GM18505 (cell line): ENCODE results near the gene ERLIN1.
A peak's percentile ranks its signal among the peaks of the same experiment; 100 is the strongest.

ENCODE experiments used
- ATAC-seq: cut with Tn5 transposase; IDR thresholded peaks from one replicate; pipeline ENCODE4 v1.9.1; 2021; ENCODE audit not compliant: unreplicated experiment
- POLR2A ChIP-seq: IDR thresholded peaks from 4 replicates; pipeline ENCODE4 v1.6.1; 2011; ENCODE audit warnings: borderline replicate concordance; ENCODE audit not compliant: insufficient read depth, insufficient read length; ENCODE audit errors: extremely low read depth

ERLIN1 gene

DNA sequence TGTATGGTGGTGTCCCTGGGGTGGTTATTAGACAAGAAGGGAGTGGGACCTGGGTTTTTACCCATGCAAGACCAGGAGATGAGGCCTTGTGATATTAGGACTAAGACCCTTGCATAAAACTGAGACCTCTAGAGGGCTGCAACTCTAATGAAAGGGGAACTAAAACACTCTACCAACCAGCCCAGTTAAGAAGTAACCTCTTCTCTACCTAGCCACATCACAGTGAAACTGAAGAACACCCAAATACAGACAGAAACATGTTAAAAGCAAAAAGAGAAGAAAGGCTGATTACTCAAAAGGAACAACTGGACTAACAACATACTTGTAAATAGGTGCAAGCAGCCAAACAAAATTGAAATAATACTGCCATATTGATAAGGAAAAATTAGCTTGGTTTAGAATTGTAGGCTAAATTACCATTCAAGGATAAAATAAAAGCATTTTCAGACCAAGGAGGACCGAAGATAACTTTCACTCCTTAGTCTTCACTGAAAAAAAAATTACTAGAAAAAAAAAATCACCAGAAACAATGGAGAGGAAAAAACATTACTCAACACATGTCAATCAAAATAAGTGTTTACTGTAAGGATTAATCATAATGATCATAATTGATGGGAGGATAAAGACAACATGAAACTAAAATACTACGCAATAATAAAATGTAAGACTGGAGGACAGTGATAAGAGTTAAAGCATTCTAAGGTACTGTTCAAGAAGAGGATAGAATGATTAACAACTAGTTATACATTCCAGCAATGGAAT lies 27.6 kb downstream of the ERLIN1 start:
- peak; percentile 85 for ATAC-seq
- no peak for TF ChIP-seq POLR2A

DNA sequence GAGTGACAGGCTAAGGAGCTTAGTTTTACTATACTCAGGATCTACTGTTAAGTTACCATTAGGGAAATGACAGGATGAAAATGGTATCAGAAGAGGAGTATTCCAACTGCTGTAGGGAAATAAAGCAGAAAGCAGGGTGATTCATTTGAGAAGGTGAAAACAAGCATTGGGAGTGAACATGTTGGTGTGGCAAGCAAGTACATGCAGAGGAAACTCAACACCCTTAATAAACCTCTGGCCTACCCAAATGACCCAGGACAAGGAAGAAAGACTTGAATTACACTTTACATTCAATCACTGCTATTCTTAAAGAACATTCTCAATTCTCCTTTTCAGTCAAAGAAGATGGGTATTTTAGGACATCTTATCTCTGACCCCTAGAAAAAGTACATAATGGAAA lies 28.7 kb downstream of the ERLIN1 start:
- TF ChIP-seq POLR2A, result no peak
- ATAC-seq, result no peak

DNA sequence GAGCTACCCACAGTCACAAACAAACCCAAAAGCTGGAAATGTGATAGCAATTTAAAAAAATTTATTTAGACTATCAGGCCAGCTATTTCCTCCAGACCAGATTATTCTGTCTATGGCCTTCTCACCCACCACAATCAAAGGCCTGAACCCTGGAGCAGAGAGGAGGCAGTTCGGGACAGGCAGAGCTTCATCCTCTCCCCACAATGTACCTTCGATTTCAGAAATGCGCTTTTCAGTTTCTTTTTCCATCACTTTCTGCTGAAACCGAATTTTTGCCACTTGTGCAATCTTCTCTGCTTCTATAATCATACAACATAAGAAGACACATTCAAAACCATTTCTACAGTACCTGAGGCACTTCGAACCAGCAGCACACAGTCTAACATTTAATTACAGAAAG lies 29.9 kb downstream of the ERLIN1 start:
- no peak for ATAC-seq

DNA sequence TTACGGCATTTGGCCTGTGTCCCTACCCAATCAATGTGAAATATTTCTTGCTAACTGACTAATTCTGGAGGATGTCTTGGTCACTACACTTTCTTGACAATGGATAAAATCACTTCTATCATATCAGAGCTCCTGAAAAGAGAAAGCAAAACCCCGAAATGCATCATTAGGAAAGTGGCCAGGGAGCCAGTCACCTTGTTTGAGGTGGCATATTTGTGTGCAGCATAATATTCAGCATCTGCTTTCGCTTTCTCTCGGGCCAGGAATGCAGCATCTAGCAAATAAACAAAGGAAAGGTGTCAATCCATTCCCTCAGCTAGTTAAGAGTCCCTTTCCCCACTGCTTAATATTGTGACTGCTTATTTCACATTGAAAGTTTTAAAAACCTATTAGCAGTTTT lies 31.2 kb downstream of the ERLIN1 start:
- TF ChIP-seq POLR2A, result no peak
- no peak for ATAC-seq

More for the DNA sequence above, 29.9 kb downstream of the ERLIN1 start:
- no peak for TF ChIP-seq POLR2A

DNA sequence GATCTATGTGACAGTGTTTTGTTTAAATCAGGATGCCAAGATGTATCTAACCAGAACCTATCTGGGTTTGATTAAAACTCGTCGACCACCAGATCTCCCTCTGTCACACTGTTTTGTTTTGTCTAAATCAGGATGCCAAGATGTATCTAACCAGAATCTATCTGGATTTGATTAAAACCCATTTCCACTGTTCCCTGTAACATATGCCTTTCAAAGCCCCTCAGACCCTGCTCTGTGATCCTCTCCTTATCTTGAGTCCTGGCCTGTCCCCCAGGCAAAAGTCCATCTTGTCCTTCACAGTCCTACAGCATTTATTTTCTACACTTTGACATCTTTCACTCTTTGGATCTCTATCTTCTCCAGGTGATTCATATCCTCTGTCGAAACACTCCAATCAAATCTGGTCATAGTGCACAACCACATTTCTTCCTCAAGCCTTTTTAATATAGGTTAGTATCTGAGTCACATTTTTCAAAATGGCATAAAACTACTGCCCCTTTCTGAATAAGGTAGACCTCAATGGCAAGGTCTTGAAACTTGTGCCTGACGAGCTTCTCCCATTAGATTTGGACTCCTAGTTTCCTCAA lies 32.5 kb downstream of the ERLIN1 start:
- TF ChIP-seq POLR2A, result no peak
- ATAC-seq, result no peak

DNA sequence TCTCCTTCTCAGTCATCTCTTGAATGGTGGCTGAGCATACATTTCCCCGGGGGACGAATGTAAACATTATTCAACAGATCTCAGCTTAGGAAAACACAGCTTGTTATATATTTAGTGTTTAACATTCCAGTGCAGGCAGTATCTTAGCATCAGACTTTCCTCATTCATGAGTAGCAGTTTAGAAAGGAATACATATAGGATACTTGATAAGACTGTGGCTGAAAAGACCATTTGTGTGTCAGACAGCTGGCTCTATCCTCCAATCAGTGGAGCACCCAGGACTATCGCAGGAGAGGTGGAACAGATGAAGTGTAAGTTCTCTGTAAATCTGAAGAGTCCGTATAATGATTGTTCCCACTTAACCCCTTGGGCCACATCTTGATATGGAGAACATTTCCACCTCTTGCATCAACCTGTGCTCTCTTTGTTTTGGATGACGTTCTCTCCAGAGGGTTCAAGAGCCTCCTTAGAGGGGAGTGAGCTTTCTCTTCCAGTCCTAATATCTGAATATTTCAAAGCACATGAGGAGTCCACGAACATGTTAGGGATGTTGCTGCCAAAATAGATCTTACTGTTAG lies 34.0 kb downstream of the ERLIN1 start:
- ATAC-seq, result no peak

DNA sequence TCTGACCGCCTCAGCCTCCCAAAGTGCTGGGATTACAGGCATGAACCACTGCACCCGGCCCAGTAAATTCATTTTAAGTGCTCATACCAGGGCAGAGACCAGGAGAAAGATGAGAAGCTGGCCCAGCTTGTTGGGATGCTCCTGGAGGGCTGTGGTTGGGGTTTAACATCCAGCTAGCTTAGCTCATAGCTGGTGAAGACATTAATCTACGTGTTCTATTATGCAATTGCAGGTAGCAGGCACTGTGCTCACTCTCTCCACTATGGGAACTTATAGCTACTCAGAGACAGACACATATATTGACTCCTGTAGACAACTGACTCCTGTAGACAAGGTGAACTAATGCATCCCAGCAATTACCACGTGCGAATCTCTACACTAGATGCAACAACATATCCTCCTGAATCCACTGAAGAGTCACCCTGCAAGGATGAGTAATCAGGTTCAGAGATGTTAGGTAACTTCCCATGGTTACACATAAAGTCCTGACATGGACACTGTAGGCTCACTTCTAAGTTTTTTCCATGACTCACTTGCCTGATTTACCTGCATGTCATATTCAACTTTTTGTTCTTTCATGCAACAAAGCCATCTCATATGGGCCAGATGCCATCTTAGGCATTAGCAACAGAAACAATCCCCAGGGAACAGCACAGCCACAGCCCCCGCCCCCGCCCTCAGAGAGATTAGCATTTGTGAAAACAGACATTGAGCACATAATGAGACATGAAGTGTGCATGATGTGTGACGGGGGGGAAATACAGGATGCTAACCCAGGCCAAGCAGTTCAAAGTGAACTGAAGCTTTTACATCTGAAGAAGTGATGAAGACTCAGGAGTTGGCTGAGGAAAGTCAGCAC lies 37.2 kb downstream of the ERLIN1 start:
- TF ChIP-seq POLR2A, result no peak
- ATAC-seq, result peak; percentile 56

More for the DNA sequence above, 34.0 kb downstream of the ERLIN1 start:
- no peak for TF ChIP-seq POLR2A

DNA sequence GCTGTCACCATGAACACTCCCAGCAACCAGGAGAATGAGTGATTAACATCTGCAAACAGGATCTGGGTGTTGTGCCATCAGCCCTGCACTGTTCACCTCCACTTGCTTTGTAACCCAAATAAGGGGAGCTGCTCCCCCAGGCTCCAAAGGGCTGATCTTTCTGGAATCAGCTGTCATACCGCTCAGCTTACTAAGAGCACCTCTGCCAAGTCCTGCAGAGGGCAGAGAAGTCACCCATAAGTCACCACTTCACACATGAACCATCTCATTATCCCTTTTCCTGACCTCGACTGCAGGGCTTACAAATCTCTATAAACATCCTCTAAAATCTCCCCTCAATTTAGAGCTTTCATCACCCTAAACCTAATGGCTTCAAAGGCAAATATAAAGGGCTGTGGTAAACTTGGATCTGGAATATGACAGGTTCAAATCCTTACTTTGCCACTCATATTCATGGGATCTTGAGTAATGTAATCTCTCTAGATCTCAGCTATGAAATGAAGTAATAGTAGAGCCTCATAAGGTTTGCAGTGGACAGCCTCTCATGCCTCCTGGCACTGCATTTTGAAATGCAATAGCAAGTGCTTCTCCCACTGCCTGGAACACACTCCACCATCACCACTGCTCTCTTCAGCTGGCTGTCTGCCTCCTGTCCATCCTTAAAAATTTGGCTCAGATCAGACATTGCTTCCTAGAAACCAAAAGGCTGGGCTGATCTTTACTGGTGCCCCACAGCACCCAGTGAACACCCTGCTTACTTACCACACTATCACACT lies 38.8 kb downstream of the ERLIN1 start:
- no peak for ATAC-seq
- TF ChIP-seq POLR2A, result no peak

DNA sequence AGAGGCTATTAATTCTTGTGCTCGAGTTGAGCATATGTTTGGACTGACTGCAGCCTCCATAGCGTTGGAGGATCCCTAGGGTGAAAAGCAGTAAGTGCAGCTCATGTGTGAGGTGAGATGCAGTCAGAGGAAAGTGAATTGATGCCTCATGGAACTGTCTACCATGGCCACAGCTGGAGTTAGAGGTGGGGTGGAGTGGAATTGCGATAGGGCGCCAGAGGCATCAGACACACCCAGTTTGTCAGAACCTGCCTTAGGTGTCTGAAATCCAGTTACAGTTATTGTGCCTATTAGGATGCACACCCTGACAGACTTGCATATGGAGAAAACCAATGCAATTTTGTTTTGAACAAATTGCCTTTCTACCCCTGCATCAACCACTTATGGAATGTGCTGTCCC lies 39.4 kb downstream of the ERLIN1 start:
- ATAC-seq, result no peak
- no peak for TF ChIP-seq POLR2A

DNA sequence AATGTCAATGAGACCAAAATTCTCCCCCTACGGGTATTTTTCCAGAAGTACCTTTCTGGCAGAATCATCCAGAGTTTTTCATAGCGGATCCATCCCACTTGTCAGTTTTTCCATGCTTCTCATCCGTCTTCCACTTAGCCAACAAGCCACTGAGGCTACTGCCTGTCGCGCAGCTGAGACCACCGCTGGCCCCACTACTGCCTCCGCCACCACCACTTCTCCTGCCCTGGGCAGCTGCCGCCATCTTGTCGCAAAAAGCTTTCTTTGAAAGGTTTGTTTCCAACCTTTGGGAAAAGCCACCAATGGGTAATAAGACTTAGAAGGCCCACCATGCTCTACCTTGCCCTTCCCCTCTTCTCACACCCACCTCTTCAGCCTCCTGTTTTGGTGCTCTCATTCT lies 42.1 kb downstream of the ERLIN1 start:
- TF ChIP-seq POLR2A, result no peak

DNA sequence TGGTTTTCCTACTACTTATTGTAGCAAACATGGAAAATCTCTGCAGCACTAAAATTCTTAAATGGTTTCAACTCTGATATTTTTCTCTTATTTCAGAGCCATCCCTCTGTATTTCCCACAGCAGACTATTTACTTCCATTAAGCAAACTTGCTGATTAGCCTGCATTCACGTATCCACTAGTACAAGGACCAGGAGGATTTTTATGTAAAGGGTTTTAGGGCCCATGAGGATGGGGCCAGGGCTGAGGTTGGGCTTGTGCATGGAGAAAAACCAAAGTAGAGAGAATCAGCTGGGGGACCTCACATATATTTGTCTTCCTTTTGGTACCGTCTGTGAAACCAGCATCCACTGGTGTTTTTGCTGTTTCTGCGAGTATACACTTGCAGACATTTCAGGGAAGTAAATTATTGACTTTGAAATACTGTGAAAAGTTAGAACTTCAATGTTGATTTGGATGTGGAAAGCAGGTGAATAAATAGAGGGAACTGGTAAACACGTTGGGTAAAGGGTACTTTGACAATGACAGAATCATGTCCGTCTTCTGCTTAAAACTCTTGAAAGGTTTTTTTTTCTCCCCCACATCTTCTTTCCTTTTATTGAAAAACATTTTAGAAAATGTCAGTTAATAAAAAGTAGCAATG lies 44.3 kb downstream of the ERLIN1 start:
- TF ChIP-seq POLR2A, result no peak
- ATAC-seq, result no peak

More for the DNA sequence above, 42.1 kb downstream of the ERLIN1 start:
- no peak for ATAC-seq

DNA sequence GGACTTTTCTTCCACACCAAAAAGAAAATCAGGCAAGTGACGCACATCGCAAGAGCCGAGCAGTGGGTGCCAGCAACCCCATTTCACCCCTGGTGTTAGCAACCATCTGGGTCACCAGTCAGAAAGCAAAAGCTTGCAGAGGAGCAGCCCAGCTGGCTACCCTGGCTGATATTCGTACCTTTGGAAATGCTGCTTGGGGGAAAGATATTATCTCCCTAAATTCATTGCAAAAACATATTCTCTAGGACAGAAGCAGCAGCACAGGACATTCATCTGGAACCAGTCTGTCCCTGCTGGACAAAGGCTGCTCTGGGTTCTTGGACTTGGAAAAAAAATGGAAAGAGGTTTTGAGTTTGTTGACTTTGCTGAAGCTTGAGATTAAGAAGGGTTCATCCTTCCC lies 45.8 kb downstream of the ERLIN1 start:
- ATAC-seq, result no peak
- no peak for TF ChIP-seq POLR2A
